GM19238 (cell line): ENCODE measurements around the gene UBE3A.

Experiments used
- DNase-seq: peaks from one replicate; pipeline ENCODE4 v3.0.0; 2011; ENCODE audit warnings: low spot score; ENCODE audit not compliant: insufficient read length

UBE3A gene

GRCh38 chr15:25406846-25407245, 32.0 kb downstream of the UBE3A start:
- DNase-seq: no peak

GRCh38 chr15:25406261-25406660, 32.6 kb downstream of the UBE3A start:
- no peak for DNase-seq

- DNase-seq: no peak
These were observed 35.1 kb downstream of the UBE3A start for GRCh38 chr15:25403771-25404170.

GRCh38 chr15:25402342-25402741, 36.5 kb downstream of the UBE3A start:
- DNase-seq: no peak

GRCh38 chr15:25401501-25401900, 37.3 kb downstream of the UBE3A start:
- DNase-seq: no peak

GRCh38 chr15:25397100-25397499, 41.7 kb downstream of the UBE3A start:
- DNase-seq: no peak

- DNase-seq: no peak
These were observed 43.9 kb downstream of the UBE3A start for GRCh38 chr15:25394898-25395297.

GRCh38 chr15:25392806-25393205, 46.0 kb downstream of the UBE3A start:
- DNase-seq: no peak

- DNase-seq: no peak
These were observed 46.7 kb downstream of the UBE3A start for GRCh38 chr15:25391971-25392721.

GRCh38 chr15:25385986-25386385, 52.8 kb downstream of the UBE3A start:
- no peak for DNase-seq

- DNase-seq: no peak
These were observed 57.2 kb downstream of the UBE3A start for GRCh38 chr15:25381579-25381978.

GRCh38 chr15:25378501-25378901, 60.3 kb downstream of the UBE3A start:
- DNase-seq: no peak

- no peak for DNase-seq
These were observed 63.3 kb downstream of the UBE3A start for GRCh38 chr15:25375557-25375956.

GRCh38 chr15:25374143-25374542, 64.7 kb downstream of the UBE3A start:
- DNase-seq: no peak

- DNase-seq: no peak
These were observed 66.5 kb downstream of the UBE3A start for GRCh38 chr15:25372298-25372697.

- DNase-seq: no peak
These were observed 70.0 kb downstream of the UBE3A start for GRCh38 chr15:25368850-25369249.

- no peak for DNase-seq
These were observed 72.8 kb downstream of the UBE3A start for GRCh38 chr15:25366058-25366457.

GRCh38 chr15:25362545-25362944, 76.3 kb downstream of the UBE3A start:
- DNase-seq: no peak

- no peak for DNase-seq
These were observed 91.1 kb downstream of the UBE3A start for GRCh38 chr15:25347707-25348106.

GRCh38 chr15:25346371-25346770, 92.5 kb downstream of the UBE3A start:
- no peak for DNase-seq

- no peak for DNase-seq
These were observed 92.9 kb downstream of the UBE3A start for GRCh38 chr15:25345943-25346342.

- DNase-seq: no peak
These were observed 96.2 kb downstream of the UBE3A start for GRCh38 chr15:25342629-25343028.

- DNase-seq: no peak
These were observed 99.4 kb downstream of the UBE3A start for GRCh38 chr15:25339431-25339830.

GRCh38 chr15:25335279-25335678, 103.5 kb downstream of the UBE3A start:
- no peak for DNase-seq
